GM19099 (cell line): ENCODE results near the gene MLPH.

Experiments
- POLR2A ChIP-seq: IDR thresholded peaks from 3 replicates; pipeline ENCODE4 v1.6.1; 2011; ENCODE audit warnings: low read depth; ENCODE audit not compliant: insufficient read length; ENCODE audit errors: extremely low read depth

MLPH gene

GRCh38 chr2:237590272-237591140 is 103.5 kb downstream of the MLPH start, which contains the start of gene RAB17:
Gene RAB17, minus strand, starts transcription at chr2:237590734. Its CDS starts 4,580 bp downstream, at chr2:237586154.
- no peak for TF ChIP-seq POLR2A

GRCh38 chr2:237591141-237591881 is 104.3 kb downstream of the MLPH start:
- TF ChIP-seq POLR2A = no peak

GRCh38 chr2:237592425-237592980 is 105.5 kb downstream of the MLPH start:
- no peak for TF ChIP-seq POLR2A

GRCh38 chr2:237593036-237593435 is 106.0 kb downstream of the MLPH start:
- no peak for TF ChIP-seq POLR2A

- TF ChIP-seq POLR2A = no peak
Observed at GRCh38 chr2:237593596-237594320, 106.7 kb downstream of the MLPH start.

- TF ChIP-seq POLR2A = no peak
Observed at GRCh38 chr2:237594514-237594871, 107.4 kb downstream of the MLPH start.

GRCh38 chr2:237596520-237597195 is 109.6 kb downstream of the MLPH start:
- TF ChIP-seq POLR2A = no peak

GRCh38 chr2:237597196-237598145 is 110.4 kb downstream of the MLPH start:
- TF ChIP-seq POLR2A = no peak

GRCh38 chr2:237598468-237599208 is 111.6 kb downstream of the MLPH start:
- TF ChIP-seq POLR2A = no peak

GRCh38 chr2:237599465-237600110 is 112.5 kb downstream of the MLPH start:
- TF ChIP-seq POLR2A = no peak

GRCh38 chr2:237600205-237600846 is 113.3 kb downstream of the MLPH start:
- no peak for TF ChIP-seq POLR2A
